A549 (cell line): Measurements from ENCODE around the gene PPP1R7. TPM values are rescaled to one million over a fixed set of nuclear protein-coding genes. Genes with fewer than 3 reads are reported as not detected.

ENCODE experiments used
- ATAC-seq, 2 experiments: fragments of 200-7000 bp in 1 of 2; fragments of >200 bp in 1 of 2; cut with Nextera tagmentation in 1 of 2; cut with Tn5 transposase in 1 of 2; 3 replicates each; pipeline versions ENCODE4 v1.8.0 to v1.9.1; 2018 to 2020; ENCODE audit warnings: mild to moderate bottlenecking in 1 of 2, moderate library complexity in 1 of 2
- CTCF ChIA-PET: fragments of 300-600 bp; sonication (Branson Sonifier 250); formaldehyde crosslinking; extraction: SDS; loops from one replicate; lab custom pipeline; 2021; ENCODE audit warnings: antibody characterized with exemption, inconsistent platforms; lab: Yijun Ruan, JAX
- POLR2A ChIA-PET: fragments of 350-600 bp; formaldehyde crosslinking; extraction: SDS; loops from one replicate; lab custom pipeline; 2021; ENCODE audit warnings: antibody characterized with exemption, inconsistent platforms; lab: Yijun Ruan, JAX
- DNase-seq, 2 experiments: peaks; one replicate each; pipeline versions ENCODE4 v3.0.0 to v3.0.0-alpha.2; 2011 to 2016; ENCODE audit warnings: low read depth in 1 of 2, low spot score in 1 of 2
- FAIRE-seq: peaks from 2 replicates; lab custom pipeline; 2011; peaks lifted over from hg19 to GRCh38; lab: Jason Lieb, UNC
- H3K27ac ChIP-seq, 2 experiments: fragments of >200 bp; sonication (Bioruptor Twin); formaldehyde crosslinking; 3 replicates each; pipeline ENCODE4 v1.5.1; 2016 to 2017
- H3K4me1 ChIP-seq: fragments of >200 bp; sonication (Bioruptor Twin); formaldehyde crosslinking; 3 replicates; pipeline ENCODE4 v1.6.1; 2016
- H3K4me2 ChIP-seq: fragments of >200 bp; sonication (Bioruptor Twin); formaldehyde crosslinking; 3 replicates; pipeline ENCODE4 v1.6.1; 2016
- H3K4me3 ChIP-seq: fragments of >200 bp; sonication (Bioruptor Twin); formaldehyde crosslinking; 3 replicates; pipeline ENCODE4 v1.5.1; 2016
- H3K9me3 ChIP-seq: fragments of >200 bp; sonication (Bioruptor Twin); formaldehyde crosslinking; 3 replicates; pipeline ENCODE4 v1.6.1; 2016
- CEBPB ChIP-seq, 2 experiments: fragments of >200 bp in 1 of 2; sonication (Bioruptor Twin) in 1 of 2; formaldehyde crosslinking in 1 of 2; IDR thresholded peaks; 2 replicates each; pipeline ENCODE4 v1.6.1; 2012 to 2016
- CHD2 ChIP-seq: fragments of 150-350 bp; IDR thresholded peaks from 2 replicates; pipeline ENCODE4 v1.6.1; 2014; ENCODE audit warnings: low read length; ENCODE audit not compliant: partially characterized antibody
- CHD4 ChIP-seq: fragments of 200-600 bp; sonication (generic); IDR thresholded peaks from 2 replicates; pipeline ENCODE4 v1.6.1; 2016; ENCODE audit warnings: antibody characterized with exemption, mild to moderate bottlenecking, borderline replicate concordance
- CTCF ChIP-seq: fragments of >200 bp; sonication (Bioruptor Twin); formaldehyde crosslinking; IDR thresholded peaks from 3 replicates; pipeline ENCODE4 v1.5.1; 2016
- FOSB ChIP-seq: fragments of 250-450 bp; sonication (Bioruptor Pico); IDR thresholded peaks from 2 replicates; pipeline ENCODE4 v1.5.0; 2020; ENCODE audit warnings: mild to moderate bottlenecking, moderate library complexity
- GATA3 ChIP-seq: IDR thresholded peaks from 2 replicates; pipeline ENCODE4 v1.6.1; 2012; ENCODE audit warnings: borderline replicate concordance
- HES2 ChIP-seq: fragments of >200 bp; sonication (Bioruptor Twin); formaldehyde crosslinking; IDR thresholded peaks from 2 replicates; pipeline ENCODE4 v1.6.1; 2016
- HEYL ChIP-seq: fragments of 250-450 bp; sonication (Bioruptor Pico); IDR thresholded peaks from 2 replicates; pipeline ENCODE4 v1.8.0; 2021; ENCODE audit warnings: mild to moderate bottlenecking, moderate library complexity
- HOXA7 ChIP-seq: fragments of 250-450 bp; sonication (Bioruptor Pico); IDR thresholded peaks from 2 replicates; pipeline ENCODE4 v1.5.0; 2020; ENCODE audit warnings: mild to moderate bottlenecking, moderate library complexity
- HOXB13 ChIP-seq: fragments of 250-450 bp; sonication (Bioruptor Pico); IDR thresholded peaks from 2 replicates; pipeline ENCODE4 v1.5.0; 2020; ENCODE audit warnings: low read depth, mild to moderate bottlenecking, moderate library complexity
- JUN ChIP-seq, 2 experiments: fragments of >200 bp; sonication (Bioruptor Twin); formaldehyde crosslinking; IDR thresholded peaks; 2 replicates in 1 of 2; 3 replicates in 1 of 2; pipeline ENCODE4 v1.6.1; 2016 to 2017
- MAFK ChIP-seq: fragments of 450-650 bp; IDR thresholded peaks from 2 replicates; pipeline ENCODE4 v1.6.1; 2014; ENCODE audit not compliant: partially characterized antibody
- MAZ ChIP-seq: fragments of 150-350 bp; IDR thresholded peaks from 2 replicates; pipeline ENCODE4 v1.6.1; 2014; ENCODE audit warnings: antibody characterized with exemption, low read depth, low read length, borderline replicate concordance
- MYC ChIP-seq: IDR thresholded peaks from 2 replicates; pipeline ENCODE4 v1.6.1; 2012; ENCODE audit warnings: mild to moderate bottlenecking, inconsistent platforms, low read length, improper control_type of control experiment, borderline replicate concordance
- PHF8 ChIP-seq: fragments of 200-600 bp; sonication (generic); IDR thresholded peaks from 2 replicates; pipeline ENCODE4 v1.6.1; 2016; ENCODE audit warnings: low read depth, mild to moderate bottlenecking, antibody characterized with exemption, moderate library complexity, borderline replicate concordance
- POLR2AphosphoS2 ChIP-seq: conservative IDR thresholded peaks from 2 replicates; pipeline ENCODE4 v1.6.1; 2012; ENCODE audit warnings: low read length, improper control_type of control experiment, inconsistent platforms
- RAD21 ChIP-seq, 2 experiments: fragments of >200 bp in 1 of 2; sonication (Bioruptor Twin) in 1 of 2; formaldehyde crosslinking in 1 of 2; IDR thresholded peaks in 1 of 2; conservative IDR thresholded peaks in 1 of 2; 2 replicates in 1 of 2; 3 replicates in 1 of 2; pipeline ENCODE4 v1.6.1; 2012 to 2018; ENCODE audit warnings: inconsistent platforms in 1 of 2
- REST ChIP-seq: fragments of 200-600 bp; sonication (generic); IDR thresholded peaks from 2 replicates; pipeline ENCODE4 v1.6.1; 2016; ENCODE audit warnings: antibody characterized with exemption, mild to moderate bottlenecking, moderate library complexity
- ZC3H11A ChIP-seq: fragments of 450-650 bp; IDR thresholded peaks from 2 replicates; pipeline ENCODE4 v1.6.1; 2014; ENCODE audit warnings: antibody characterized with exemption, mild to moderate bottlenecking
- ZNF302 ChIP-seq: fragments of 250-450 bp; sonication (Bioruptor Pico); IDR thresholded peaks from 2 replicates; pipeline ENCODE4 v1.9.0; 2021; ENCODE audit warnings: inconsistent platforms, mild to moderate bottlenecking, moderate library complexity
- ZSCAN20 ChIP-seq: fragments of 250-450 bp; sonication (Bioruptor Pico); IDR thresholded peaks from 2 replicates; pipeline ENCODE4 v1.8.0; 2022; ENCODE audit warnings: mild to moderate bottlenecking, moderate library complexity
- WGBS: methylation state at CpG from one replicate; pipeline ENCODE4 v1.1.6; 2017; ENCODE audit errors: missing lambda C conversion rate; 5-methylcytosine and 5-hydroxymethylcytosine counted together
- polyA plus RNA-seq, 4 experiments: library from polyadenylated mRNA; depleted of rRNA in 3 of 4; stranded (reverse); fragments of >200 nt; fragmentation: RNase III in 1 of 4; extraction: RNeasy Plus Mini Kit Qiagen cat#74134 plus additional on column Dnase treatment in 1 of 4; gene quantifications; 2 replicates in 3 of 4; 3 replicates in 1 of 4; pipeline ENCODE4 v1.2.3, GENCODE V29; 2011 to 2017
- TF ChIP-seq, protein P1 (sequence below): fragments of 150-350 bp; IDR thresholded peaks from 2 replicates; pipeline ENCODE4 v1.6.1; 2014; ENCODE audit warnings: low read depth, mild to moderate bottlenecking, low read length
- TF ChIP-seq, protein P2 (sequence below): fragments of >200 bp; sonication (Bioruptor Twin); formaldehyde crosslinking; IDR thresholded peaks from 3 replicates; pipeline ENCODE4 v1.6.1; 2016

PPP1R7 gene
- polyA plus RNA-seq, 2 of the 4 experiments (the other 2 are of a cell fraction): 76.4 to 124 TPM

DNA sequence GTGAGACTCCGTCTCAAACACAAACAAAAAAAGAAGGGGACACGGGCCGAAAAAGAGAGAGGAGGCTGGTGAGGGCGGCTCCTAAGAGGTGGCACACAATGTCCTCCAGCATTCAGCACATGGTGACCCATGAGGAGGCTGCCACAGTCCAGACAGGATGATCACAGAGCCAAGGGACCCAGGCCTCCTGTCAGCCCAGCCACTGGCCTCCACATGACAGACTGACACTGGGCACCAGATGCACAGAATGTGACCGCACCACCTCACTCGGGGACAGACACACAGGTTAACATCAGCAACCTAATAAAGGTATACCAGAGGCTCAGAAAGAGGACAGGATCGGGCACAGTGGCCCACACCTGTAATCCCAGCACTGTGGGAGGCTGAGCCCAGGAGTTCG lies 22.0 kb upstream of the PPP1R7 start:
- ChIA-PET CTCF (no interaction called here), POLR2A (no interaction called here)
- FAIRE-seq (no peak), DNase-seq (no peak), ATAC-seq (no peak)
- Histone ChIP-seq H3K4me2 (no peak overlapping the region), H3K9me3 (no peaks in the 10 kb centered on the region), H3K4me1 (no peaks in the 10 kb centered on the region), H3K27ac (no peak overlapping the region), H3K4me3 (no peak overlapping the region)
- TF ChIP-seq ZNF302 (CRISPR knock-in tag) (no peak), MAZ (no peak), HOXB13 (CRISPR knock-in tag) (no peak)
- TF ChIP-seq, protein P1, sequence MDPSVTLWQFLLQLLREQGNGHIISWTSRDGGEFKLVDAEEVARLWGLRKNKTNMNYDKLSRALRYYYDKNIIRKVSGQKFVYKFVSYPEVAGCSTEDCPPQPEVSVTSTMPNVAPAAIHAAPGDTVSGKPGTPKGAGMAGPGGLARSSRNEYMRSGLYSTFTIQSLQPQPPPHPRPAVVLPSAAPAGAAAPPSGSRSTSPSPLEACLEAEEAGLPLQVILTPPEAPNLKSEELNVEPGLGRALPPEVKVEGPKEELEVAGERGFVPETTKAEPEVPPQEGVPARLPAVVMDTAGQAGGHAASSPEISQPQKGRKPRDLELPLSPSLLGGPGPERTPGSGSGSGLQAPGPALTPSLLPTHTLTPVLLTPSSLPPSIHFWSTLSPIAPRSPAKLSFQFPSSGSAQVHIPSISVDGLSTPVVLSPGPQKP: no peak
- WGBS: 91% methylated on average over 8 of the region's 8 CpGs

GRCh38 chr2:241129086-241129871 lies 21.0 kb upstream of the PPP1R7 start:
- Histone ChIP-seq H3K9me3 (no peaks in the 10 kb centered on the region), H3K27ac (no peak overlapping the region), H3K4me2 (no peak overlapping the region), H3K4me3 (no peak overlapping the region), H3K4me1 (no peaks in the 10 kb centered on the region)
- ATAC-seq (no peak), FAIRE-seq (no peak), DNase-seq (no peak)
- ChIA-PET CTCF (interaction anchor here (0.8 to 1.1 kb wide), 2 partner anchors 15 to 28 kb away, joined by 3 read pairs; partner anchors contain the start of gene MTERF4), POLR2A (no interaction called here)
- TF ChIP-seq CHD2 (no peak), MAFK (no peak), HOXB13 (CRISPR knock-in tag) (no peak), GATA3 (no peak), ZC3H11A (no peak), RAD21 (conservative IDR thresholded peaks at IDR 0.05 in 1 of 2, IDR thresholded peaks at IDR 0.05 in 1 of 2) (no peak), REST (no peak), MYC (no peak), CTCF (no peak), PHF8 (no peak)
- 96% methylated on average over 9 of the region's 12 CpGs for WGBS

GRCh38 chr2:241130316-241130715 lies 20.0 kb upstream of the PPP1R7 start:
- no peaks in the 10 kb centered on the region for H3K4me1 ChIP-seq
- no peaks in the 10 kb centered on the region for H3K9me3 ChIP-seq
- ChIA-PET CTCF (no interaction called here), POLR2A (no interaction called here)
- H3K4me2 ChIP-seq: no peak overlapping the region
- FAIRE-seq (no peak), ATAC-seq (no peak), DNase-seq (no peak)
- WGBS: 91% methylated on average over 16 of the region's 16 CpGs
- no peak overlapping the region for H3K4me3 ChIP-seq
- H3K27ac ChIP-seq: no peak overlapping the region
- TF ChIP-seq CEBPB (IDR thresholded peaks at IDR 0.05) (no peak), HOXA7 (CRISPR knock-in tag) (no peak), ZSCAN20 (CRISPR knock-in tag) (no peak), HOXB13 (CRISPR knock-in tag) (no peak), MAFK (no peak), CHD2 (no peak), ZC3H11A (no peak), HES2 (no peak), JUN (IDR thresholded peaks at IDR 0.05) (no peak), MAZ (no peak), HEYL (no peak), CHD4 (no peak), PHF8 (no peak), POLR2AphosphoS2 (no peak), FOSB (no peak)
- TF ChIP-seq, protein P2, sequence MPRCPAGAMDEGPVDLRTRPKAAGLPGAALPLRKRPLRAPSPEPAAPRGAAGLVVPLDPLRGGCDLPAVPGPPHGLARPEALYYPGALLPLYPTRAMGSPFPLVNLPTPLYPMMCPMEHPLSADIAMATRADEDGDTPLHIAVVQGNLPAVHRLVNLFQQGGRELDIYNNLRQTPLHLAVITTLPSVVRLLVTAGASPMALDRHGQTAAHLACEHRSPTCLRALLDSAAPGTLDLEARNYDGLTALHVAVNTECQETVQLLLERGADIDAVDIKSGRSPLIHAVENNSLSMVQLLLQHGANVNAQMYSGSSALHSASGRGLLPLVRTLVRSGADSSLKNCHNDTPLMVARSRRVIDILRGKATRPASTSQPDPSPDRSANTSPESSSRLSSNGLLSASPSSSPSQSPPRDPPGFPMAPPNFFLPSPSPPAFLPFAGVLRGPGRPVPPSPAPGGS: no peak
